GF-D8 (cell line): Measurements from ENCODE around the gene NCBP2.

Source experiments
- DNase-seq: peaks from one replicate; lab custom pipeline; 2025; lab: John Stamatoyannopoulos, UW

Gene NCBP2

GRCh38 chr3:196941729-196942225, 551 bp downstream of the NCBP2 start:
- DNase-seq = peak; percentile 23

DNA sequence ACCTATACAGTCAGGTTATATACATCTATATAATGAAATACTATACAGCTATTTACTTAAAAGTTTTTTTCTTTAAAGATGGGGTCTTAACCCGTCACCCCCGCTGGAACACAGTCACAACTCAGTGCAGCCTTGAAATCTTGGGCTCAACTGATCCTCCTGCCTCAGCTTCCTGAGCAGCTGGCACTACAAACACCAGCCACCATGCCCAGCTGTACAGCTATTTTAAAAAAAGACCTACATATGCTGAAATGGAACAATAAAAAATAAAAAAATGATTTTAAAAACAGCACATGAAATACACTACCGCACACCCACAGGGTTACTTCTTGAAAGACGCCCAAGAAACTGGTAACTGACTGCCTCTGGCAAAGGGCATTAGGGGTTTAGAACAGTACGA, 3.8 kb downstream of the NCBP2 start:
- DNase-seq = no peak

DNA sequence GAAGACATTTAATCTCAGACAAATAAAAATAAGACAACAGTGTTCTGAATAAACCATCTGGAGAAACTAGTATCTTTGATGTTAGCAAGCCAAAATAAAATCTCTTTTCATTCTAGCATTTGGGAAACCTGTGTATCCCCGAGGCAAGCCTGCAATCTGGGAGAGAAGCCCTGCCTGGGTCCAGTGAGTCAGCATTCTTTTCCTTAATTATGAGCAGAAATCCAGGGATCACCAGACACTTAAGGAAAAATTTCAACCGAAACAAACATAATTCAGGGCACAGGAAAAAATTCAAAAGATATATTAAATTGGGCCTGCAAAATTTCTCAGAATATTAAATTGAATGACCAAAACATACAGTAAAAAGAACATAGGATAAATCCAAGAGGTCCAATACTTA, 4.2 kb downstream of the NCBP2 start:
- no peak for DNase-seq

DNA sequence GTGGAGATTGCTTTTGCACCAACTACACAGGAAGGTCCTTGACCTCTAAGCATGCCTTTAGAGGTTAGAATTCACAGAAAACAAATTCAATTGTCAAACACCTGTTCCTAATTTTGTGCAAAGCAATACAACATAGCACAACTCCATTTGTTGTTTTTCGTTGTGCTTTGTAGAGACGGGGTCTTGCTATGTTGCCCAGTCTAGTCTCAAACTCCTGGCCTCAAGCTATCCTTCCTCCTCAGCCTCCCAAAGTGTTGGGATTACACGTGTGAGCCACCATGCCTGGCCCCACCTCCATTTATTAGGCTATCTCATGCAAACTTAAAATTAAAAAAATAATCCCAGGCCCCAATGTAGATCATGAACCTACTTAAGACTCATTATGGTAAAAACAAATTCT, 6.0 kb downstream of the NCBP2 start:
- no peak for DNase-seq

- no peak for DNase-seq
Observed at GRCh38 chr3:196932600-196932999, 9.7 kb downstream of the NCBP2 start.

DNA sequence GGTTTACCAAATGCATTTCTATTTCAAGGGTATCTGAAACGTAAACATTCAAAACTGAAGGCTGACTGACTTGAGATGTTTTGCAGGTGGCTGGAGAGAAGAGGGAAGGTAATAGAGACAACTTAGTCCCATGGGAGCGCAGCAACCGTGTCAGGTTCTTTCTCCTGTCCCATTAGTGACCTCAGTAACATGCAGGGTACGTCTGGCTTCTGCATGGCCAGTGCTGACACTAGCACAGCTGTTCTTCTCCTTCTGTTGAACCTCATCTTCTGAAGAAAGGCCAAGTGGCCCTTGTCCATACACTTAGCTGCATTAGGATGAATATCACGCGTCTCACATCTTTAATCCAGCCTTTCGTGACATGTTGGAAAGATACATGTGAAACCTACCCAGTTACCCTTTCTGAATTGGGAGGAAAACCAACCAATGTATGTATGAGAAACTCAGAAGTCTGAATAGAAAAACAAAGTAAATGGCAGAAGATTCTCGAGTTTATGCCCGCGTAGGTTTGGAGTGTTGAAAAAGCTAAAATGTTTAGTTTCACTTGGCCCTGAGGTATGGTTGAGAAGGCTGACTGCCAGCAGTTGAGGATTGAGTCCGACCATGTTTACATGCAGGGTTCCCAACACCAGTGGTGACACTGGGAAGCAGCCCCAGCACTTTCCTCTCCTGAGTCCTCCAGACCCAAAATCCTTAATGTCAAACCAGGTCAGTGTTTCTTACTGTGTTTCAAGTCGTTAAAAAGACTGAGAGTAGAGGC, 10.3 kb downstream of the NCBP2 start:
- no peak for DNase-seq

- no peak for DNase-seq
Observed at GRCh38 chr3:196931157-196931556, 11.2 kb downstream of the NCBP2 start.

DNA sequence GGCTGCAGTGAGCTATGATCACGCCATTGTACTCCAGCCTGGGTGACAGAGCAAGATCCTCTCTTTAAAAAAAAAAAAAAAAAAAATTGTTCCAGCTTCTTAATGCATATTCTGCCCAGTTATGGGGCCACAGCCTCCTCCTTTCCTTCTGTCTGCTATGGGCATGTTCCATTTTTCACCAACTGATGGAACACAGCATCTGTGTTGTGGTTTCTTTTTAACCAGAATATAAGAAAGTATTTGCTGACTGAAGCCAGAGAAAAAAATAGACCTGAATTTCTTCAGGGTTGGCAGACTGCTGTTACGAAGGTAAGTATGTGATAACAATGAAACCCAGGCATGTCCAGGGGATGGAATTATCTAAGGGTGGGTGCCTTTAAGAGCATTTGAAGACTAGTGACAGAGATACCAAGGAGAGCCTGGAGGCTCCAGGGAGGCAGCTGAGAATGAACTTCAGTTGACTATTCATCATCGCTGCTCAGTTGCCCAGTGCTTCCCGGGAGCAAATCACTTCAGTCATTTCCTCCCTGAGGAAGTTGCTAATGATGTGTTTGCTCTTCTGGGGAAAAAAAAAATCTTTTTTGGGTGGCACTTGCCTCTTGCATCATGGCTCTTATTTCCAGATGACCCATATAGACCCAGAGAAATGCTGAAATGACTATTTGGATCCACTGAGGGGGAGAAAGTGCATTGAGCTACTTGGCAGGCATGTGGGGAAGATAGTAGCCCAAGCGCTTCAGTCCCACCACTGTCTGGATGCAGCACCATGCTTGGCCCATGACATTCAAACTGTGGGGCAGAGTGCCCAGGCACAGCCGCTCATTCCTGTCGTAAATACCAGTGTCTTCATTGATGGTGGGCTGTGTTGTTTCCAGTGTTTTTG, 14.5 kb downstream of the NCBP2 start:
- DNase-seq = no peak

- peak; percentile 21 for DNase-seq
Observed at GRCh38 chr3:196920733-196921132, 21.6 kb downstream of the NCBP2 start.

DNA sequence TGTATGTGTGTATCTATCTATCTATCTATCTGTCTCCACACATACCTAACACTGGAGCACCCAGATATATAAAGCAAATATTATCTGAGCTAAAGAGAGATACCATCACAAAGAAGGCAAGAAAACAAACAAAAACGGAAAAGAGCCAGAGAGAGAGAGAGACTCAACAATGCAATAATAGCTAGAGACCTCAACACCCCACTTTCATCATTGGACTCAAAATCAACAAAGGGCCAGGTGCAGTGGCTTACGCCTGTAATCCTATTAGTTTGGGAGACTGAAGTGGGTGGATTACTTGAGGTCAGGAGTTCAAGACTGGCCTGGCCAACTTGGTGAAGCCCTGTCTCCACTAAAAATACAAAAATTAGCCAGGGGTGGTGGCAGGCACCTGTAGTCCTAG, 23.4 kb downstream of the NCBP2 start:
- DNase-seq = no peak

GRCh38 chr3:196916995-196917394, 25.3 kb downstream of the NCBP2 start:
- no peak for DNase-seq

DNA sequence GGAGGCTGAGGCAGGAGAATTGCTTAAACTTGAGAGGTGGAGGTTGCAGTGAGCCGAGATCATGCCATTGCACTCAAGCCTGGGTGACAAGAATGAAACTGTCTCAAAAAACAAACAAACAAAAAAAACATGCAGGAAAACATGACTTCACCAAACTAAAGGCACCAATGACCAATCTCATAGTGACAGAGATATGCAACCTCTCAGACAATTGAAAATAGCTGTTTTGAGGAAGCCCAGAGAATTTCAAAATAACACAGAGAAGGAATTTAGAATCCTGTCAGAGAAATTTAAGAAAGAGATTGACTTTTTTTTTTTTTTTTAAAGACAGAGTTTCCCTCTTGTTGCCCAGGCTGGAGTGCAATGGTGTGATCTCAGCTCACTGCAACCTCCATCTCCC, 26.1 kb downstream of the NCBP2 start:
- DNase-seq = no peak

GRCh38 chr3:196915375-196915774, 27.0 kb downstream of the NCBP2 start:
- DNase-seq = no peak

DNA sequence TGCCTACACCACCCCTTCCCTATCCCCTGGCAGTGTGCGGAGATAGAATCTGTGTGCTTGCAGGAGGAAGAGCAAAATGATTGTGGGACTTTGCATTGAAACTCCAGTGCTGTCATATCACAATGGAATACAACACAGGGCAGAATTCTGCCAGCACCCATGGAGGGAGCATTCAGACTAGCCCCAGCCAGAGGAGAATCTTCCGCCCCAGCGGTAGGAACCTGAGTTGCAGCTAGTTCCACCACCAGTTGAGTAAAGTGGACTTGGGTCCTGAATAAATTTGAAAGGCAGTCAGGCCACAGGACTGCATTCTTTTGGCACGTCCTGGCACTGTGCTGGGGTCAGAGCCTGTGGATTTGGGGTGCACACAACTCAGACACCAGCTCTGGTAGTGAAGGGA, 27.5 kb downstream of the NCBP2 start:
- no peak for DNase-seq

DNA sequence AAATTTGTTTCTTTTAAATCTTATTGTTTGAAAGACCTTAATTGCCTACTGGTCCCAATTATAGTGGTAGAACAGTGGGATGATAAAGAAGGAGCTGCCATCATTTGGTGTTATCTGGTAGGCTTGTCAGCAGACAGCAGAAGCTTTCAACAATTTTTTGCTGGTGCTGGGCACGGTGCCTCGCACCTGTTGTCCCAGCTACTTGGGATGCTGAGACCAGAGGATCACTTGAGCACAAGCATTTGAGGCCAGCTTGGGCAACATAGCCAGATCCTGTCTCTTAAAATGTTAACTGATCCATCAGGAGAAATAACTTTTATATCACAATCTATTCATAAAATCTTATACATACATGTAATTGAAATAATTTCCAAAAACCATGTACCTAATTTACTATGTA, 38.6 kb downstream of the NCBP2 start:
- DNase-seq = no peak

DNA sequence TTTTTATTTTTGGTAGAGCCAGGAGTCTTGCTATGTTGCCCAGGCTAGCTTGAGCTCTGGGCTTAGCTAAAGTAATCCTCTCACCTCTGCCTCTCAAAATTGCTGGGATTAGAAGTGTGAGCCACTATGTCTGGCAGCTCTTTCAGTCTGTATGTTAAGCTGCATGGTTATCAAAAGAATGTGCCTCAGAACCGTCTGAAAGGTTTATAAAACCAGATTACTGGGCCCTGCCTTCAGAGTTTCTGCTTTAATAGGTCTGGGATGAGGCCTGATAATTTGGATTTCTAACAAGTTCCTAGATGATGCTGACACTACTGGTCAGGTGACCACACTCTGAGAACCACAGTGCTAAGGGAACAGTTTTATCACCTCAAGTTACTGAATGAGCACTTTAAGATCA, 40.0 kb downstream of the NCBP2 start:
- DNase-seq = no peak

DNA sequence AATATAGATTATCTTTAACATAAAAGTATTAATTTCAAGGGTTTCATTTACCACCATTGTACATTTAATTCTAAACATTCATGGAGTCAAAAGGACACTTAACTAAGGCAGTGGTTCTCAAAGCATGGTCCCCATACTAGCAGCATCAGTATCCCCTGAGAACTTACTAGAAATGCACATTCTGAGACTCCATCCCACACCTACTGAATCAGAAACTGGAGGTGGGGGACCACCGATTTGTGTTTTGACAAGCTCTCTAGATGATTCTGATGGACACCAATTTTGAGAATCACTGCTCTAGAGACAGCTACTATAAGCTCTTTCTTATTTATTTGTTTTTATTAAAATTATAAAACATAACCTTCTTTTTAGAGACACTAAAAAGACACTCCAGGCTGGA, 40.6 kb downstream of the NCBP2 start:
- no peak for DNase-seq

DNA sequence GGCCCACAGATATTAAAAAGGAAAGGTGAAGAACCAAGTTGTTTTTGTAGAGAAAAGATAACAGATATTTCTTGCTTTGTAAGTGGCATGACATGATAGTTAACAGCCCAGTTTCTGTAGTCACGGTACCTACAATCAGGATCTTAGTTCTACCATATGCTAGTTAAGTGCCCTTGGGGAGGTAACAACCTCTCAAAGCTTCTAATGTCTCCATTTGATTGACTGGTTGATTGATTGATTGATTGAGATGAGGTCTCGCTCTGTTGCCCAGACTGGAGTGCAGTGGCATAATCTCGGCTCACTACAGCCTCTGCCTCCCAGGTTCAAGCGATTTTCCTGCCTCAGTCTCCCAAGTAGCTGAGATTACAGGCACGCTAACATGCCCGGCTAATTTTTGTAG, 46.1 kb downstream of the NCBP2 start:
- DNase-seq = no peak

DNA sequence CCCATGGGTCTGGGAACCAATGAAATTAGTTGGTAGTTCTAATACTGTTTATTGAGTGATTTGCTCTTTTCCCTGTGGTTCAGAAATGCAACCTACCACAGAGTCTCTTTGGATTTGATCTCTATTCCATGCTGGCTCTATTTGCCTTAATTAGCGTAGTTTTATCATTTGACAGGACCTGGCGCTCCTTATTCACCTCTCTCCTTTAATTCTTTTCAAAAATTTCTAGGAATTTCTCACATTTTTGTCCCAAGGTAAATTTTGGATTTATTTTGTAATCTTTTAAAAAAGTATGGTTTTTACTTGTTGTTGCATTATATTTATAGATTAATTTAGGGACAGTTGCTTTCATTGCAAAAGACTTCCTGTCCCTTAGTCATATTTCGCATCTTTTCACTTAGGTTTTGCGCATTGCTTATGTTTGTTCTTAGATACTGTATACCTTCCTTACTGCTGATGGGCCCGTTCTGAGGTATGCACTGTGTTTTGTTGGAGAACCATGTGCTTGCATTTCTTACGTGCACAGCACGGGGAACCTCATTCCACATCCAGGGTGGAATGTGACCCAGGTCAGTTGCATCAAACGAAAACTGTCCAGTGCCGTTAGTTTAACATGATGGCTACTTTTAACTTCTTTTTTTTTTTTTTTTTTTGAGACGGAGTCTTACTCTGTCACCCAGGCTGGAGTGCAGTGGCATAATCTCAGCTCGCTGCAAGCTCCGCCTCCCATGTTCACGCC, 47.6 kb downstream of the NCBP2 start:
- no peak for DNase-seq

DNA sequence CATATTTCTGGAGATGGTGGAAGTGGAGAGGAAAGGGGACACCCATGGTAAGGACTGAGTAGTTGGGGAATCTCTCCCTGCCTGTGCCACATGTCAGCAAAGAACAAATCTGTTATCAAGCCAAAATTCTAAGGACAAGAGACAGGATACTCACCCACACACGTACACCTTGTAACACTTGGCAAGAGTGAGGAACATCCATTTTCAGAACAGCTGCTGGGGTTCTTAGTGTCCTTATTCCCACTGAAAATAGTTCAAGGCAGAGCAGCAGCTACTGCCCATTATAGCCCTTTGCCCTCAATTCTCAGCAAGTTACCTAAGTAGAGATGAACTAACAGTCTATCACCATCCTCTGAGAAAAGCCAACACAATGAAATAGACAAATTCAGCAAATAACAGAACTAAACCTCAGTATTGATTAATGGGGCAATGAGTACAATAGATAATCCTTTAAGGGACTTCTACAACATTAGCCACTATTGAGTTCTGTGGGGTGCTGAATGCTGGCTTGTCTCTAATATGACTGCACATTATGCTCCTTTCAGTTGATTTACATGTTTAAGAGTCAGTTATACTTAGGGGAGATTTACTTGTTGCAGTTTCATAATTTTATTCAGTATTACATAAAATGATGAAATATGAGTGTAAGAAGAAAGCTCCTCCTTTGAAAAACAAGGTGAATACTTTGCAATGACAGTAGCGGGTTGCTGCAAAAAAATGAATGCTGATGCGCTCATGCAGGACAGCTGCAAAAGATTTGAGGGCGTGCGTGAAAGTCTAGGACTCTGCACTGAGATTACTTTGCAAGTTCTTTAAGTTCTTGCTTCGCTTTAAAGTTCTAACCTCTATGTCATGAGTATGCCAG, 52.3 kb downstream of the NCBP2 start:
- no peak for DNase-seq

GRCh38 chr3:196886144-196886543, 56.2 kb downstream of the NCBP2 start:
- no peak for DNase-seq
